ENCODE measurements around the gene INO80D. TPM values are rescaled to one million over a fixed set of nuclear protein-coding genes. Genes with fewer than 3 reads are reported as not detected.

Gene INO80D
- total RNA-seq, 3 donors from 2014 or later (not counting 1 experiment from before 2014, with no cell fraction given) = 59.6 to 64.7 (median 63.9) TPM

- DNase-seq = no peak
- no peak overlapping the region for H3K27ac ChIP-seq (ENCODE audit: low read length)
- Mint-ChIP-seq H3K27ac (no peak overlapping the region), H3K36me3 (no peaks in the 10 kb centered on the region), H3K9me3 (no peaks in the 10 kb centered on the region), H3K4me3 (no peak overlapping the region), H3K27me3 (ENCODE audit: low read depth in 2 of 2) (no peaks in the 10 kb centered on the region), H3K4me1 (peaks cover under 1 to 7% of the 10 kb centered on the region in 2 donors)
- WGBS (ENCODE audit: insufficient coverage) = 100% methylated on average over 1 of the region's 2 CpGs
- H3K9me3 ChIP-seq (ENCODE audit: control insufficient read depth, insufficient read depth, low read length) = no peaks in the 10 kb centered on the region
- intact Hi-C loops (cut with micrococcal nuclease) = no loop called here
- no peak for TF ChIP-seq CTCF (IDR thresholded peaks at IDR 0.05)
- H3K27me3 ChIP-seq (ENCODE audit: control insufficient read depth, insufficient read depth, low read length) = no peaks in the 10 kb centered on the region
- ATAC-seq = no peak
- peaks cover 8% of the 10 kb centered on the region for H3K36me3 ChIP-seq (ENCODE audit: control insufficient read depth, insufficient read depth, low read length)
- peaks cover 7% of the 10 kb centered on the region for H3K4me1 ChIP-seq (ENCODE audit: control insufficient read depth, insufficient read depth, low read length)
- H3K4me3 ChIP-seq (ENCODE audit: low read length) = no peak overlapping the region
Measured at GRCh38 chr2:206092297-206092696, 6.3 kb upstream of the INO80D start.

GRCh38 chr2:206088248-206088647, 2.3 kb upstream of the INO80D start:
- peak overlapping the region; percentile 56 for H3K4me3 Mint-ChIP-seq
- Histone ChIP-seq H3K9me3 (ENCODE audit: control insufficient read depth, insufficient read depth, low read length) (no peaks in the 10 kb centered on the region), H3K27me3 (ENCODE audit: control insufficient read depth, insufficient read depth, low read length) (no peaks in the 10 kb centered on the region), H3K36me3 (ENCODE audit: control insufficient read depth, insufficient read depth, low read length) (peaks cover 8% of the 10 kb centered on the region), H3K4me1 (ENCODE audit: control insufficient read depth, insufficient read depth, low read length) (peaks cover 18% of the 10 kb centered on the region), H3K27ac (ENCODE audit: low read length) (no peak overlapping the region), H3K4me3 (ENCODE audit: low read length) (no peak overlapping the region)
- H3K4me1 Mint-ChIP-seq = peaks cover 26 to 33% of the 10 kb centered on the region in 2 donors
- no peaks in the 10 kb centered on the region for H3K27me3 Mint-ChIP-seq (ENCODE audit: low read depth in 2 of 2)
- H3K9me3 Mint-ChIP-seq = no peaks in the 10 kb centered on the region
- peak in 1 of 2 donors; percentile 9 for DNase-seq
- no peaks in the 10 kb centered on the region for H3K36me3 Mint-ChIP-seq
- intact Hi-C loops (cut with micrococcal nuclease) = no loop called here
- ATAC-seq = no peak
- H3K27ac Mint-ChIP-seq = peak overlapping the region; percentile 27 to 99
- TF ChIP-seq CTCF (IDR thresholded peaks at IDR 0.05) = no peak

GRCh38 chr2:206086716-206087350, 859 bp upstream of the INO80D start:
- intact Hi-C loops (cut with micrococcal nuclease) = loop anchor here (1.0 kb wide), 1 partner anchor 72 kb away; the partner anchor contains the start of genes EEF1B2 and NDUFS1
- H3K4me1 ChIP-seq (ENCODE audit: control insufficient read depth, insufficient read depth, low read length) = peaks cover 18% of the 10 kb centered on the region
- peak in 1 of 2 donors; percentile 20 for DNase-seq

More at GRCh38 chr2:206086716-206087350, 859 bp upstream of the INO80D start:
- WGBS (ENCODE audit: insufficient coverage) = 7% methylated on average over 3 of the region's 4 CpGs
- Histone ChIP-seq H3K27ac (ENCODE audit: low read length) (peak overlapping the region; percentile 100), H3K4me3 (ENCODE audit: low read length) (peak overlapping the region; percentile 99), H3K27me3 (ENCODE audit: control insufficient read depth, insufficient read depth, low read length) (no peaks in the 10 kb centered on the region), H3K36me3 (ENCODE audit: control insufficient read depth, insufficient read depth, low read length) (peaks cover 8% of the 10 kb centered on the region), H3K9me3 (ENCODE audit: control insufficient read depth, insufficient read depth, low read length) (no peaks in the 10 kb centered on the region)
- Mint-ChIP-seq H3K27me3 (ENCODE audit: low read depth in 2 of 2) (no peaks in the 10 kb centered on the region), H3K4me1 (peaks cover 27 to 31% of the 10 kb centered on the region in 2 donors), H3K27ac (peak overlapping the region; percentile 99), H3K9me3 (no peaks in the 10 kb centered on the region), H3K4me3 (peak overlapping the region; percentile 99), H3K36me3 (no peaks in the 10 kb centered on the region)
- TF ChIP-seq CTCF (IDR thresholded peaks at IDR 0.05) = no peak
- ATAC-seq = no peak

Data from natural killer cell (primary cell).